NCI-H524 treated with DMSO at 0.1 percent for 48 hours (cell line): Measurements from ENCODE around the gene RNF112.

Source experiments
- DNase-seq: peaks from one replicate; lab custom pipeline; 2025; lab: John Stamatoyannopoulos, UW

Gene RNF112

GRCh38 chr17:19374136-19374535 lies 36.9 kb upstream of the RNF112 start:
- no peak for DNase-seq

- DNase-seq = no peak
Observed at GRCh38 chr17:19375732-19376131, 35.3 kb upstream of the RNF112 start.

GRCh38 chr17:19376811-19377210 lies 34.2 kb upstream of the RNF112 start:
- no peak for DNase-seq

GRCh38 chr17:19377602-19378415 lies 33.2 kb upstream of the RNF112 start:
- DNase-seq = peak; percentile 95

- no peak for DNase-seq
Observed at GRCh38 chr17:19378416-19379360, 32.3 kb upstream of the RNF112 start, which contains the start of gene MAPK7. MAPK7 (plus strand) TSS chr17:19378498; CDS start chr17:19378901, 403 bp downstream.

GRCh38 chr17:19379361-19380065 lies 31.5 kb upstream of the RNF112 start:
- no peak for DNase-seq

GRCh38 chr17:19380481-19381301 lies 30.3 kb upstream of the RNF112 start:
- no peak for DNase-seq

GRCh38 chr17:19381361-19381740 lies 29.7 kb upstream of the RNF112 start:
- no peak for DNase-seq

GRCh38 chr17:19381741-19382444 lies 29.1 kb upstream of the RNF112 start:
- no peak for DNase-seq

- no peak for DNase-seq
Observed at GRCh38 chr17:19382531-19383444, 28.2 kb upstream of the RNF112 start.

GRCh38 chr17:19383681-19384470 lies 27.2 kb upstream of the RNF112 start:
- DNase-seq = no peak

GRCh38 chr17:19384723-19385391 lies 26.2 kb upstream of the RNF112 start:
- peak; percentile 71 for DNase-seq

- no peak for DNase-seq
Observed at GRCh38 chr17:19385521-19385983, 25.5 kb upstream of the RNF112 start.

- no peak for DNase-seq
Observed at GRCh38 chr17:19386051-19386929, 24.7 kb upstream of the RNF112 start.

GRCh38 chr17:19386974-19387920 lies 23.8 kb upstream of the RNF112 start, which contains the start of gene MFAP4:
MFAP4 (minus strand) TSS chr17:19387190; CDS start chr17:19387155, 35 bp downstream.
- peak; percentile 93 for DNase-seq
